GM19438 (cell line): ENCODE measurements around the gene TMEM40.
"Not testable (repeated sequence)": the region's sequence is repeated elsewhere in the genome, so short reads cannot be mapped to it uniquely, and the experiment has no call there.

Experiments
- ATAC-seq: cut with Tn5 transposase; IDR thresholded peaks from one replicate; pipeline ENCODE4 v1.9.1; 2021; ENCODE audit warnings: low read depth; ENCODE audit not compliant: unreplicated experiment

TMEM40 gene

GRCh38 chr3:12777171-12777570 lies 18.1 kb upstream of the TMEM40 start:
- ATAC-seq, result no peak

GRCh38 chr3:12775970-12776369 lies 16.9 kb upstream of the TMEM40 start:
- not testable (repeated sequence) for ATAC-seq

- ATAC-seq, result no peak
Measured at GRCh38 chr3:12775226-12775625, 16.2 kb upstream of the TMEM40 start.

- no peak for ATAC-seq
Measured at GRCh38 chr3:12774619-12775018, 15.6 kb upstream of the TMEM40 start.

- ATAC-seq, result no peak
Measured at GRCh38 chr3:12773710-12774086, 14.6 kb upstream of the TMEM40 start.

- ATAC-seq, result no peak
Measured at GRCh38 chr3:12773030-12773709, 14.1 kb upstream of the TMEM40 start.

GRCh38 chr3:12772462-12772861 lies 13.4 kb upstream of the TMEM40 start:
- no peak for ATAC-seq

GRCh38 chr3:12771236-12771635 lies 12.2 kb upstream of the TMEM40 start:
- ATAC-seq, result no peak

GRCh38 chr3:12769761-12770160 lies 10.7 kb upstream of the TMEM40 start:
- ATAC-seq, result no peak

GRCh38 chr3:12768579-12769527 lies 9.8 kb upstream of the TMEM40 start:
- no peak for ATAC-seq

GRCh38 chr3:12766541-12766940 lies 7.5 kb upstream of the TMEM40 start:
- ATAC-seq, result no peak

GRCh38 chr3:12764171-12764776 lies 5.2 kb upstream of the TMEM40 start:
- no peak for ATAC-seq

- no peak for ATAC-seq
Measured at GRCh38 chr3:12759693-12760565, 870 bp upstream of the TMEM40 start.

GRCh38 chr3:12758025-12758781 lies 856 bp downstream of the TMEM40 start:
- no peak for ATAC-seq

GRCh38 chr3:12756635-12757034 lies 2.4 kb downstream of the TMEM40 start:
- no peak for ATAC-seq

- no peak for ATAC-seq
Measured at GRCh38 chr3:12756175-12756574, 2.9 kb downstream of the TMEM40 start.

GRCh38 chr3:12755754-12756153 lies 3.3 kb downstream of the TMEM40 start:
- ATAC-seq, result no peak

GRCh38 chr3:12754313-12754712 lies 4.7 kb downstream of the TMEM40 start:
- no peak for ATAC-seq

GRCh38 chr3:12753275-12754028 lies 5.6 kb downstream of the TMEM40 start:
- no peak for ATAC-seq
